Small intestine (tissue), 7 donors: ENCODE data around the gene WDR37. TPM values are rescaled to one million over a fixed set of nuclear protein-coding genes. Genes with fewer than 3 reads are reported as not detected.
A peak's percentile ranks its signal among the peaks of the same experiment; 100 is the strongest.

Experiments used
- DNase-seq, 2 donors: peaks; one replicate each; pipeline versions ENCODE4 v3.0.0 to v3.0.0-alpha.2; 2013
- FAIRE-seq: peaks from 2 replicates; lab custom pipeline; 2012; peaks lifted over from hg19 to GRCh38; lab: Jason Lieb, UNC
- H3K27ac ChIP-seq, 3 donors: one replicate each; pipeline ENCODE4 v1.5.1; 2013; ENCODE audit warnings: low read length in 2 of 3, mild to moderate bottlenecking in 2 of 3, control low read depth in 1 of 3, inconsistent platforms in 1 of 3, low read depth in 1 of 3, moderate library complexity in 1 of 3
- H3K27me3 ChIP-seq, 3 donors: one replicate each; pipeline ENCODE4 v1.6.1; 2013; ENCODE audit warnings: low read length in 3 of 3, inconsistent platforms in 1 of 3; ENCODE audit not compliant: control insufficient read depth in 3 of 3, insufficient read depth in 3 of 3
- H3K36me3 ChIP-seq, 3 donors: one replicate each; pipeline ENCODE4 v1.6.1; 2013; ENCODE audit warnings: low read length in 3 of 3, inconsistent platforms in 1 of 3, low read depth in 1 of 3, mild to moderate bottlenecking in 1 of 3, moderate library complexity in 1 of 3; ENCODE audit not compliant: control insufficient read depth in 3 of 3, insufficient read depth in 2 of 3
- H3K4me1 ChIP-seq, 3 donors: one replicate each; pipeline ENCODE4 v1.6.1; 2013; ENCODE audit warnings: low read length in 2 of 3, inconsistent platforms in 1 of 3, low read depth in 1 of 3, mild to moderate bottlenecking in 1 of 3, moderate library complexity in 1 of 3; ENCODE audit not compliant: control insufficient read depth in 3 of 3, insufficient read depth in 2 of 3
- H3K4me3 ChIP-seq, 3 donors: one replicate each; pipeline ENCODE4 v1.5.1; 2013; ENCODE audit warnings: low read length in 3 of 3, control low read depth in 1 of 3, inconsistent platforms in 1 of 3, low read depth in 1 of 3, mild to moderate bottlenecking in 1 of 3, moderate library complexity in 1 of 3
- H3K9me3 ChIP-seq, 2 donors: one replicate each; pipeline ENCODE4 v1.6.1; 2013; ENCODE audit warnings: low read depth in 1 of 2, low read length in 1 of 2; ENCODE audit not compliant: control insufficient read depth in 2 of 2, insufficient read depth in 1 of 2
- WGBS, 3 donors: extraction: QIAGEN DNeasy Blood & Tissue Kit; methylation state at CpG; one replicate each; pipeline ENCODE4 v1.1.7; 2013; 5-methylcytosine and 5-hydroxymethylcytosine counted together
- polyA plus RNA-seq, 4 donors: library from polyadenylated mRNA; stranded (reverse) in 3 of 4; unstranded in 1 of 4; fragments of 200-250 nt in 3 of 4; fragments of 120-200 nt in 1 of 4; gene quantifications; one replicate each; pipeline versions ENCODE4 v1.2.1 to v1.2.3, GENCODE V29; 2013
- donor health status: healthy with polysubstance abuse.
- donor health status: control.
- donor health status: control.
- donor health status: Bipolar disorder and iron deficiency.
- donor health status: healthy.

Gene WDR37
- polyA plus RNA-seq, 4 donors, result 6.8 to 14.8 (median 7.7) TPM

- no peak for FAIRE-seq
- WGBS, 3 donors, result 85 to 88% (median 86%) methylated on average over 1 of the region's 1 CpG
- peaks cover 0 to under 1% (median 0%) of the 10 kb centered on the region in 3 donors for H3K36me3 ChIP-seq
These were observed 82.3 kb downstream of the WDR37 start for GRCh38 chr10:1138529-1138928.

GRCh38 chr10:1141261-1141660, 85.1 kb downstream of the WDR37 start:
- WGBS, 3 donors, result 61 to 83% (median 69%) methylated on average over 7 of the region's 7 CpGs
- no peaks in the 10 kb centered on the region for H3K27me3 ChIP-seq
- no peak for FAIRE-seq
- no peak for DNase-seq
- H3K27ac ChIP-seq, result no peak overlapping the region
- H3K9me3 ChIP-seq, result peaks cover 0 to 19% of the 10 kb centered on the region in 2 donors
- no peak overlapping the region for H3K4me3 ChIP-seq
- no peaks in the 10 kb centered on the region for H3K36me3 ChIP-seq
- H3K4me1 ChIP-seq, result no peaks in the 10 kb centered on the region

More at GRCh38 chr10:1138529-1138928, 82.3 kb downstream of the WDR37 start:
- H3K27me3 ChIP-seq, result no peaks in the 10 kb centered on the region
- no peaks in the 10 kb centered on the region for H3K4me1 ChIP-seq
- peaks cover 0 to 11% of the 10 kb centered on the region in 2 donors for H3K9me3 ChIP-seq
- H3K27ac ChIP-seq, result no peak overlapping the region
- no peak overlapping the region for H3K4me3 ChIP-seq
- no peak for DNase-seq

- Histone ChIP-seq H3K9me3 (peaks cover 0 to 22% of the 10 kb centered on the region in 2 donors), H3K4me3 (no peak overlapping the region), H3K27ac (no peak overlapping the region), H3K4me1 (no peaks in the 10 kb centered on the region), H3K27me3 (no peaks in the 10 kb centered on the region), H3K36me3 (no peaks in the 10 kb centered on the region)
- no peak for DNase-seq
- 94 to 95% (median 94%) methylated on average over 11 of the region's 11 CpGs for WGBS, 3 donors
- no peak for FAIRE-seq
These were observed 85.5 kb downstream of the WDR37 start for GRCh38 chr10:1141701-1142100.

GRCh38 chr10:1142596-1142995, 86.4 kb downstream of the WDR37 start:
- FAIRE-seq (no peak), DNase-seq (no peak)
- no peak overlapping the region for H3K27ac ChIP-seq
- H3K4me1 ChIP-seq, result no peaks in the 10 kb centered on the region
- 29 to 53% (median 40%) methylated on average over 3 of the region's 3 CpGs for WGBS, 3 donors
- H3K9me3 ChIP-seq, result peaks cover 0 to 21% of the 10 kb centered on the region in 2 donors
- no peaks in the 10 kb centered on the region for H3K36me3 ChIP-seq
- H3K27me3 ChIP-seq, result peaks cover 0 to 3% (median 0%) of the 10 kb centered on the region in 3 donors
- H3K4me3 ChIP-seq, result no peak overlapping the region

- 68 to 79% (median 78%) methylated on average over 5 of the region's 5 CpGs for WGBS, 3 donors
- Histone ChIP-seq H3K36me3 (no peaks in the 10 kb centered on the region), H3K27ac (no peak overlapping the region), H3K9me3 (peaks cover 0 to 15% of the 10 kb centered on the region in 2 donors), H3K27me3 (peaks cover 0 to 3% (median 0%) of the 10 kb centered on the region in 3 donors), H3K4me3 (no peak overlapping the region), H3K4me1 (peaks cover 0 to 3% (median 0%) of the 10 kb centered on the region in 3 donors)
- no peak for FAIRE-seq
- DNase-seq, result no peak
These were observed 91.6 kb downstream of the WDR37 start for GRCh38 chr10:1147810-1148209.

- H3K4me3 ChIP-seq, result no peak overlapping the region
- no peaks in the 10 kb centered on the region for H3K36me3 ChIP-seq
- FAIRE-seq, result no peak
- peaks cover 0 to 11% of the 10 kb centered on the region in 2 donors for H3K9me3 ChIP-seq
- peaks cover 0 to 3% (median 0%) of the 10 kb centered on the region in 3 donors for H3K4me1 ChIP-seq
- 82 to 93% (median 88%) methylated on average over 17 of the region's 17 CpGs for WGBS, 3 donors
- no peak for DNase-seq
- no peak overlapping the region for H3K27ac ChIP-seq
- H3K27me3 ChIP-seq, result peaks cover 0 to 3% (median 0%) of the 10 kb centered on the region in 3 donors
These were observed 92.8 kb downstream of the WDR37 start for GRCh38 chr10:1148855-1149605.

GRCh38 chr10:1149793-1150637, 93.8 kb downstream of the WDR37 start:
- DNase-seq, result peak; percentile 75 to 84
- Histone ChIP-seq H3K4me3 (no peak overlapping the region), H3K27me3 (peaks cover 0 to 3% (median 0%) of the 10 kb centered on the region in 3 donors), H3K36me3 (no peaks in the 10 kb centered on the region), H3K4me1 (peaks cover 0 to 3% (median 0%) of the 10 kb centered on the region in 3 donors), H3K9me3 (peaks cover 0 to 10% of the 10 kb centered on the region in 2 donors), H3K27ac (no peak overlapping the region)
- 38 to 65% (median 47%) methylated on average over 23 of the region's 23 CpGs for WGBS, 3 donors
- no peak for FAIRE-seq

- H3K4me3 ChIP-seq, result no peak overlapping the region
- WGBS, 3 donors, result 83 to 89% (median 84%) methylated on average over 13 of the region's 13 CpGs
- no peak for DNase-seq
- H3K27me3 ChIP-seq, result peaks cover 0 to 3% (median 0%) of the 10 kb centered on the region in 3 donors
- H3K9me3 ChIP-seq, result peaks cover 0 to 8% of the 10 kb centered on the region in 2 donors
- H3K27ac ChIP-seq, result no peak overlapping the region
- FAIRE-seq, result no peak
- H3K4me1 ChIP-seq, result peaks cover 0 to 3% (median 0%) of the 10 kb centered on the region in 3 donors
- no peaks in the 10 kb centered on the region for H3K36me3 ChIP-seq
These were observed 94.4 kb downstream of the WDR37 start for GRCh38 chr10:1150638-1150955.
